Ishikawa (cell line): Measurements from ENCODE around the gene PTPN5.

Experiments used
- CEBPB ChIP-seq: IDR thresholded peaks from 2 replicates; pipeline ENCODE4 v1.6.1; 2012
- CREB1 ChIP-seq: IDR thresholded peaks from 2 replicates; pipeline ENCODE4 v1.6.1; 2012; ENCODE audit warnings: low read depth
- EGR1 ChIP-seq: IDR thresholded peaks from 2 replicates; pipeline ENCODE4 v1.6.1; 2012
- EP300 ChIP-seq: IDR thresholded peaks from 2 replicates; pipeline ENCODE4 v1.6.1; 2012; ENCODE audit warnings: borderline replicate concordance
- FOXM1 ChIP-seq: IDR thresholded peaks from 2 replicates; pipeline ENCODE4 v1.6.1; 2012; ENCODE audit warnings: low read depth, borderline replicate concordance
- NFIC ChIP-seq: IDR thresholded peaks from 2 replicates; pipeline ENCODE4 v1.6.1; 2012
- RAD21 ChIP-seq: IDR thresholded peaks from 2 replicates; pipeline ENCODE4 v1.6.1; 2012; ENCODE audit warnings: low read depth
- TAF1 ChIP-seq: IDR thresholded peaks from 2 replicates; pipeline ENCODE4 v1.6.1; 2012; ENCODE audit warnings: low read depth, mild to moderate bottlenecking
- TCF12 ChIP-seq: IDR thresholded peaks from 2 replicates; pipeline ENCODE4 v1.6.1; 2012; ENCODE audit warnings: low read depth
- TEAD4 ChIP-seq: IDR thresholded peaks from 2 replicates; pipeline ENCODE4 v1.6.1; 2012
- YY1 ChIP-seq: IDR thresholded peaks from 2 replicates; pipeline ENCODE4 v1.6.1; 2012; ENCODE audit warnings: low read depth
- ZBTB7A ChIP-seq: IDR thresholded peaks from 2 replicates; pipeline ENCODE4 v1.6.1; 2012; ENCODE audit warnings: low read depth
- TF ChIP-seq, protein P1 (sequence below): IDR thresholded peaks from 2 replicates; pipeline ENCODE4 v1.6.1; 2012
- TF ChIP-seq, protein P2 (sequence below): IDR thresholded peaks from 2 replicates; pipeline ENCODE4 v1.6.1; 2012; ENCODE audit warnings: low read depth, mild to moderate bottlenecking
- TF ChIP-seq, protein P3 (sequence below): IDR thresholded peaks from 2 replicates; pipeline ENCODE4 v1.6.1; 2012

The PTPN5 gene

DNA sequence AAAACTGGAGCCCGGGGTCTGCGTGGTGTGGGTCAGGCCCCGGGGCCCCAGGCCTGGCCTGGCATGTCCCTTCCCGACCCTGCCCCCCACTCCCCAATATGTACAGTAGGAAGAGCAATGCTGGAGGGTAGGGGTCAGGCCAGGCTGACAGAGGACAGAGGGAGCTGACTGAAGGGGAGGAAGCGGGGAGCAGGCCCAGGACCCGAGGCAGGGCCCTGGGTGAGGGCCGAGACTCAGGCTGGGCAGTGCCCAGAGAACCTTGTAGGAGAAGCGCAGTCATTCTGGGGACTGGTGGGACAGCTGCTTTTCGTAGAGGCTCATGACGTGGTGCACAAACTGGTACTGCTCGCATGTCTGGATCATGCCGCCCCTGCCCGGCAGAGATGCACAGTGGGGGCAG lies 62.9 kb downstream of the PTPN5 start:
- TF ChIP-seq, protein P1, sequence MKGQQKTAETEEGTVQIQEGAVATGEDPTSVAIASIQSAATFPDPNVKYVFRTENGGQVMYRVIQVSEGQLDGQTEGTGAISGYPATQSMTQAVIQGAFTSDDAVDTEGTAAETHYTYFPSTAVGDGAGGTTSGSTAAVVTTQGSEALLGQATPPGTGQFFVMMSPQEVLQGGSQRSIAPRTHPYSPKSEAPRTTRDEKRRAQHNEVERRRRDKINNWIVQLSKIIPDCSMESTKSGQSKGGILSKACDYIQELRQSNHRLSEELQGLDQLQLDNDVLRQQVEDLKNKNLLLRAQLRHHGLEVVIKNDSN: no peak
- TF ChIP-seq TEAD4: no peak
- no peak for TF ChIP-seq CEBPB
- no peak for TF ChIP-seq TCF12
- no peak for TF ChIP-seq CREB1
- TF ChIP-seq TAF1: no peak
- TF ChIP-seq NFIC: no peak
- TF ChIP-seq, protein P2, sequence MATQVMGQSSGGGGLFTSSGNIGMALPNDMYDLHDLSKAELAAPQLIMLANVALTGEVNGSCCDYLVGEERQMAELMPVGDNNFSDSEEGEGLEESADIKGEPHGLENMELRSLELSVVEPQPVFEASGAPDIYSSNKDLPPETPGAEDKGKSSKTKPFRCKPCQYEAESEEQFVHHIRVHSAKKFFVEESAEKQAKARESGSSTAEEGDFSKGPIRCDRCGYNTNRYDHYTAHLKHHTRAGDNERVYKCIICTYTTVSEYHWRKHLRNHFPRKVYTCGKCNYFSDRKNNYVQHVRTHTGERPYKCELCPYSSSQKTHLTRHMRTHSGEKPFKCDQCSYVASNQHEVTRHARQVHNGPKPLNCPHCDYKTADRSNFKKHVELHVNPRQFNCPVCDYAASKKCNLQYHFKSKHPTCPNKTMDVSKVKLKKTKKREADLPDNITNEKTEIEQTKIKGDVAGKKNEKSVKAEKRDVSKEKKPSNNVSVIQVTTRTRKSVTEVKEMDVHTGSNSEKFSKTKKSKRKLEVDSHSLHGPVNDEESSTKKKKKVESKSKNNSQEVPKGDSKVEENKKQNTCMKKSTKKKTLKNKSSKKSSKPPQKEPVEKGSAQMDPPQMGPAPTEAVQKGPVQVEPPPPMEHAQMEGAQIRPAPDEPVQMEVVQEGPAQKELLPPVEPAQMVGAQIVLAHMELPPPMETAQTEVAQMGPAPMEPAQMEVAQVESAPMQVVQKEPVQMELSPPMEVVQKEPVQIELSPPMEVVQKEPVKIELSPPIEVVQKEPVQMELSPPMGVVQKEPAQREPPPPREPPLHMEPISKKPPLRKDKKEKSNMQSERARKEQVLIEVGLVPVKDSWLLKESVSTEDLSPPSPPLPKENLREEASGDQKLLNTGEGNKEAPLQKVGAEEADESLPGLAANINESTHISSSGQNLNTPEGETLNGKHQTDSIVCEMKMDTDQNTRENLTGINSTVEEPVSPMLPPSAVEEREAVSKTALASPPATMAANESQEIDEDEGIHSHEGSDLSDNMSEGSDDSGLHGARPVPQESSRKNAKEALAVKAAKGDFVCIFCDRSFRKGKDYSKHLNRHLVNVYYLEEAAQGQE: no peak
- no peak for TF ChIP-seq ZBTB7A
- TF ChIP-seq EP300: no peak
- TF ChIP-seq RAD21: no peak
- no peak for TF ChIP-seq EGR1
- TF ChIP-seq FOXM1: no peak
- TF ChIP-seq, protein P3, sequence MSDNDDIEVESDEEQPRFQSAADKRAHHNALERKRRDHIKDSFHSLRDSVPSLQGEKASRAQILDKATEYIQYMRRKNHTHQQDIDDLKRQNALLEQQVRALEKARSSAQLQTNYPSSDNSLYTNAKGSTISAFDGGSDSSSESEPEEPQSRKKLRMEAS: no peak
- TF ChIP-seq YY1: no peak

DNA sequence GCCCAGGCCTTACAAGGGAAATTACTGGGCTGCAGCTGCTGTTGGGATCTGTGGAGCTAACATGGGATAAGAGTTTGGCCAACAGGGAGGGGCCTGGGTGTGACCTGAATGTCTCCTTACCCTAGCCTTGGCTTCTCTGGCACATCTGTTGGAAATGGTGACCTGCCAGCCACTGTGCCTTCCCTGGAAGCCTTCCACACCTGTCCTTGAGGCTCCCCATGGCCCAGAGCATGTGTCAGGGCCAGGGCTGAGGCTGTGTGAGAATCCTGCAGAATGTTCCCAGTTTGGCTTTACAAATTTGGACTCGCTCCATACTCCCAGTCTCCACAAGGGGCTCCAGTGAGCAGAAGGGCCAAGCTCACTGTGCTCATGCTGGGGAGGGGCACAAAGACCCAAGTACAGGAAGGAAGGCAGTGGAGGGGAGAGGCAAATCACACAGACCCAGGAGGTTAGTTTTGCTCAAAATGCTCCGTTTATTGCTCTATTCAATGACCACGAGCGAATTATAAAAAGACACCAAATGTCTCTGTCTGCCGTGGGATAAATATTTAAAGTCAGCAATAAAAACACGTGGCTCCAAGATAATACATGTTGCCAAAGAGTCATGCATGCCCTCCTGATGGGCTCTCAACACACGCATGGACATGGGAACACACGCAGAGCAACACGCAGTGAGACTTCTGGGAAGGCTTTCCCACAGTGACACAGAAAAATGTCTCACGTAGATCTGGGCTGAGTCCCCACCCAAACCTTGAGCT lies 63.9 kb downstream of the PTPN5 start:
- TF ChIP-seq TCF12: no peak
- peak; percentile 6; the same call in 1 of the 2 replicates for TF ChIP-seq RAD21
- TF ChIP-seq TAF1: no peak

DNA sequence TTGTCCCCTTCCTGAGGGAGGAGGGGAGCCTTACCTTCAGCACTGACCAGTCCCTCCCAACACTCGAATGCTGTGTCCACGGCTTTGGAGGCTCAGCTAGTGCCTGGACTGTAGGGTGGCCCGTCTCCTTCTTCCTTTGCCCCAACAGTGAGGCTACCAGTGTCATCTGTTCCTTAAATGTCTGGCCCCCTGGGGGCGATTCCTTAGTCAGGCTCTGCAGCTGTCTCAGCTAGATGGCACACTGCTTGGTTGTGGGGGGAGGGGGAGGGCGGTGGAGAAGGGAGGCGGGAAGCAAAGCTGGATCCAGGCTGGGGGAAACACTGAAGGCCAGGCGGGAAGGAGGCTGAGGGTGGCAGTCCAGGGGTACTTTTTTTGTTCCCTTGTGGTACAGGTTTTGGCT lies 65.6 kb downstream of the PTPN5 start, which contains the start of gene IGSF22:
IGSF22 (minus strand) TSS at position 149 of the 400 bp plus-strand sequence. CDS start 1,952 bp downstream, outside the sequence.
- TF ChIP-seq, protein P1: no peak
- TF ChIP-seq CEBPB: no peak
- no peak for TF ChIP-seq TEAD4
- no peak for TF ChIP-seq ZBTB7A
- no peak for TF ChIP-seq RAD21
- no peak for TF ChIP-seq EP300
- TF ChIP-seq, protein P3: no peak
- TF ChIP-seq NFIC: no peak
- no peak for TF ChIP-seq TCF12
- no peak for TF ChIP-seq EGR1
- no peak for TF ChIP-seq YY1
- TF ChIP-seq, protein P2: no peak
- TF ChIP-seq TAF1: no peak

DNA sequence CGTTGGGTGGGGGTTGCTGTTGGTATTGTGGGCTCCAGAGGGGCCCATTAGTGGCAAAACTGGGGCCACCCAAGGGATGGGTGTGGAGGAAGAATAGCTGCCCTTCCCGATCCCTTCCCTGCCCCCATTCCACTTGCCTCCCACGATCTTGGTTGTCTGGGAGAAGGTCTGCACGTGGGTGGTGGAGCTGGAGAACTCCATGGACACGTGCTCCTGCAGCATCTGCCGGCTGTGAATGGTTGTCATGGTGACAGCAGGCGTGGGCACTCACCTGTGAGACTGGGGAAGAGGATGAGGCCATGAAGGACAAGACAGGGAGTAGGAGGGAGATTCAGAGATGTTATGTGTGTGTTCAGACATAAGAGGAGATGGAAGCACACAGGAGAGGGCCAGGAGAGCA lies 67.6 kb downstream of the PTPN5 start:
- TF ChIP-seq, protein P1: peak; percentile 21; the same call in 1 of the 2 replicates
- TF ChIP-seq, protein P2: no peak
- TF ChIP-seq TCF12 (no peak), CEBPB (no peak)
